ENCODE data around the gene COPS9. TPM values are rescaled to one million over a fixed set of nuclear protein-coding genes. Genes with fewer than 3 reads are reported as not detected.

The COPS9 gene
- total RNA-seq, 2 donors from 2014 or later: 151 to 161 TPM

- WGBS, 2 experiments (ENCODE audit: insufficient coverage in 1 of 2, insufficient read length in 1 of 2): 39 to 42% methylated on average over 17 to 43 of the region's 43 CpGs
- peak overlapping the region; percentile 74 for H3K27ac Mint-ChIP-seq
- TF ChIP-seq, protein P1, sequence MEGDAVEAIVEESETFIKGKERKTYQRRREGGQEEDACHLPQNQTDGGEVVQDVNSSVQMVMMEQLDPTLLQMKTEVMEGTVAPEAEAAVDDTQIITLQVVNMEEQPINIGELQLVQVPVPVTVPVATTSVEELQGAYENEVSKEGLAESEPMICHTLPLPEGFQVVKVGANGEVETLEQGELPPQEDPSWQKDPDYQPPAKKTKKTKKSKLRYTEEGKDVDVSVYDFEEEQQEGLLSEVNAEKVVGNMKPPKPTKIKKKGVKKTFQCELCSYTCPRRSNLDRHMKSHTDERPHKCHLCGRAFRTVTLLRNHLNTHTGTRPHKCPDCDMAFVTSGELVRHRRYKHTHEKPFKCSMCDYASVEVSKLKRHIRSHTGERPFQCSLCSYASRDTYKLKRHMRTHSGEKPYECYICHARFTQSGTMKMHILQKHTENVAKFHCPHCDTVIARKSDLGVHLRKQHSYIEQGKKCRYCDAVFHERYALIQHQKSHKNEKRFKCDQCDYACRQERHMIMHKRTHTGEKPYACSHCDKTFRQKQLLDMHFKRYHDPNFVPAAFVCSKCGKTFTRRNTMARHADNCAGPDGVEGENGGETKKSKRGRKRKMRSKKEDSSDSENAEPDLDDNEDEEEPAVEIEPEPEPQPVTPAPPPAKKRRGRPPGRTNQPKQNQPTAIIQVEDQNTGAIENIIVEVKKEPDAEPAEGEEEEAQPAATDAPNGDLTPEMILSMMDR (conservative IDR thresholded peaks at IDR 0.05): no peak
- peaks cover 5% of the 10 kb centered on the region for H3K4me1 Mint-ChIP-seq
- H3K4me3 ChIP-seq (ENCODE audit: low read length): peak overlapping the region; percentile 59
- peak overlapping the region; percentile 64 for H3K4me3 Mint-ChIP-seq
- peaks cover 3% of the 10 kb centered on the region for H3K36me3 Mint-ChIP-seq (ENCODE audit: low read depth)
- no peak overlapping the region for H3K9ac ChIP-seq (ENCODE audit: extremely low read depth, low read length, poor library complexity, severe bottlenecking)
- no peaks in the 10 kb centered on the region for H3K36me3 ChIP-seq (ENCODE audit: control insufficient read depth, insufficient read depth, low read length)
- DNase-seq: peak; percentile 82
- peaks cover 43% of the 10 kb centered on the region for H3K9me3 Mint-ChIP-seq
- no peaks in the 10 kb centered on the region for H3K27me3 ChIP-seq (ENCODE audit: control insufficient read depth, insufficient read depth, low read length, poor library complexity, severe bottlenecking)
- peaks cover 59% of the 10 kb centered on the region for H3K9me3 ChIP-seq (ENCODE audit: control insufficient read depth, low read length)
- no peaks in the 10 kb centered on the region for H3K4me1 ChIP-seq (ENCODE audit: control insufficient read depth, insufficient read depth, low read length)
- no peak overlapping the region for H3K27ac ChIP-seq (ENCODE audit: low read depth, low read length)
- peaks cover 34% of the 10 kb centered on the region for H3K27me3 Mint-ChIP-seq (ENCODE audit: insufficient read depth)
Measured at GRCh38 chr2:240095556-240096523, 40.3 kb downstream of the COPS9 start.

GRCh38 chr2:240089306-240089705 lies 46.8 kb downstream of the COPS9 start:
- Mint-ChIP-seq H3K36me3 (ENCODE audit: low read depth) (peaks cover 9% of the 10 kb centered on the region), H3K27ac (peak overlapping the region; percentile 64), H3K9me3 (peaks cover 41% of the 10 kb centered on the region), H3K27me3 (ENCODE audit: insufficient read depth) (no peaks in the 10 kb centered on the region), H3K4me3 (peak overlapping the region; percentile 22), H3K4me1 (peaks cover 13% of the 10 kb centered on the region)
- Histone ChIP-seq H3K4me1 (ENCODE audit: control insufficient read depth, insufficient read depth, low read length) (no peaks in the 10 kb centered on the region), H3K36me3 (ENCODE audit: control insufficient read depth, insufficient read depth, low read length) (no peaks in the 10 kb centered on the region), H3K9ac (ENCODE audit: extremely low read depth, low read length, poor library complexity, severe bottlenecking) (no peak overlapping the region), H3K27ac (ENCODE audit: low read depth, low read length) (no peak overlapping the region), H3K27me3 (ENCODE audit: control insufficient read depth, insufficient read depth, low read length, poor library complexity, severe bottlenecking) (no peaks in the 10 kb centered on the region), H3K9me3 (ENCODE audit: control insufficient read depth, low read length) (peaks cover 52% of the 10 kb centered on the region), H3K4me3 (ENCODE audit: low read length) (peak overlapping the region; percentile 59)
- TF ChIP-seq, protein P1 (conservative IDR thresholded peaks at IDR 0.05): no peak
- DNase-seq: peak; percentile 77
- WGBS, 2 experiments (ENCODE audit: insufficient coverage in 1 of 2, insufficient read length in 1 of 2): 33 to 70% methylated on average over 4 of the region's 5 CpGs

DNA sequence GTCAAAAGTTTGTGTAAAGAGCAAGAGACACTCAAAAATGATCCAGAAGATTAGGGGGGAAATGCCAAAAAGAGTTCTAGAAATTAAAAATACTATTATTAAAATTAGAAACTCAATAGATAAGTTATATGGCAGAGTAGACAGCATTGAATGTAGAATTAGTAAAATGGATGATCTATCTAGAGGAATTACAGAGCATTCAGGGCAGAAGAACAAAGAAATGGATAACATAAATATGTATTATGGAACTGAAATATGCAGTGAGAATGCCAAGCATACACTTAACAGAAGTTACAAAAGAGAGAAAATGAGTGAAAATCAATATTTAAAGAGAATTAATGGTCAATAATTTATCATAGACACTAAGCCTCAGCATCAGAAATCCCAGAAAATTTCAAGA lies 49.5 kb downstream of the COPS9 start:
- TF ChIP-seq, protein P1 (conservative IDR thresholded peaks at IDR 0.05): no peak
- Mint-ChIP-seq H3K27me3 (ENCODE audit: insufficient read depth) (peaks cover 2% of the 10 kb centered on the region), H3K4me1 (peaks cover 13% of the 10 kb centered on the region), H3K9me3 (peaks cover 33% of the 10 kb centered on the region), H3K36me3 (ENCODE audit: low read depth) (peaks cover 6% of the 10 kb centered on the region), H3K4me3 (no peak overlapping the region), H3K27ac (no peak overlapping the region)
- Histone ChIP-seq H3K9me3 (ENCODE audit: control insufficient read depth, low read length) (peaks cover 42% of the 10 kb centered on the region), H3K27ac (ENCODE audit: low read depth, low read length) (no peak overlapping the region), H3K9ac (ENCODE audit: extremely low read depth, low read length, poor library complexity, severe bottlenecking) (no peak overlapping the region), H3K36me3 (ENCODE audit: control insufficient read depth, insufficient read depth, low read length) (no peaks in the 10 kb centered on the region), H3K4me3 (ENCODE audit: low read length) (peak overlapping the region; percentile 63), H3K27me3 (ENCODE audit: control insufficient read depth, insufficient read depth, low read length, poor library complexity, severe bottlenecking) (no peaks in the 10 kb centered on the region), H3K4me1 (ENCODE audit: control insufficient read depth, insufficient read depth, low read length) (no peaks in the 10 kb centered on the region)
- no peak for DNase-seq

Other genes with a start within 250 kb of the COPS9 start
- 100 to 1,000 TPM in 1 of 2 donors, 10 to 100 TPM in 1; 95.8 to 101 TPM for gene NDUFA10, start 111.0 kb downstream of the COPS9 start, total RNA-seq
- gene OR6B2, start 105.9 kb downstream of the COPS9 start, total RNA-seq: not detected
- gene OR6B3, start 82.8 kb downstream of the COPS9 start, total RNA-seq: not detected
- not detected for gene OTOS, start 4.4 kb upstream of the COPS9 start, total RNA-seq